GM10847 (cell line): ENCODE measurements around the gene PCBD2.

Experiments
- POLR2A ChIP-seq: IDR thresholded peaks from 2 replicates; pipeline ENCODE4 v1.6.1; 2011; ENCODE audit not compliant: insufficient read length; ENCODE audit errors: extremely low read depth

Gene PCBD2

GRCh38 chr5:134893748-134894505 lies 11.0 kb upstream of the PCBD2 start:
- TF ChIP-seq POLR2A, result no peak

- no peak for TF ChIP-seq POLR2A
These were observed 2.7 kb upstream of the PCBD2 start for GRCh38 chr5:134902071-134902801.

GRCh38 chr5:134905246-134905996 lies 490 bp downstream of the PCBD2 start:
- TF ChIP-seq POLR2A, result peak; percentile 1

- no peak for TF ChIP-seq POLR2A
These were observed 1.9 kb downstream of the PCBD2 start for GRCh38 chr5:134906811-134907210.

GRCh38 chr5:134911285-134912206 lies 6.6 kb downstream of the PCBD2 start:
- no peak for TF ChIP-seq POLR2A

GRCh38 chr5:134913254-134913653 lies 8.3 kb downstream of the PCBD2 start:
- no peak for TF ChIP-seq POLR2A

- no peak for TF ChIP-seq POLR2A
These were observed 8.9 kb downstream of the PCBD2 start for GRCh38 chr5:134913795-134914194.

GRCh38 chr5:134917070-134917815 lies 12.3 kb downstream of the PCBD2 start:
- TF ChIP-seq POLR2A, result no peak

- TF ChIP-seq POLR2A, result no peak
These were observed 13.9 kb downstream of the PCBD2 start for GRCh38 chr5:134918861-134919260.

- no peak for TF ChIP-seq POLR2A
These were observed 16.1 kb downstream of the PCBD2 start for GRCh38 chr5:134920848-134921575.

- TF ChIP-seq POLR2A, result no peak
These were observed 27.6 kb downstream of the PCBD2 start for GRCh38 chr5:134932508-134932907.

GRCh38 chr5:134934202-134934601 lies 29.3 kb downstream of the PCBD2 start:
- TF ChIP-seq POLR2A, result no peak

- TF ChIP-seq POLR2A, result no peak
These were observed 31.0 kb downstream of the PCBD2 start for GRCh38 chr5:134935711-134936602.

- TF ChIP-seq POLR2A, result no peak
These were observed 32.6 kb downstream of the PCBD2 start for GRCh38 chr5:134937526-134937925.
